WTC11 (cell line): ENCODE measurements around the gene MUC21. TPM values are rescaled to one million over a fixed set of nuclear protein-coding genes. Genes with fewer than 3 reads are reported as not detected.

Source experiments
- ATAC-seq: fragments of 200-7000 bp; cut with Tn5 transposase; 2 replicates; pipeline ENCODE4 v1.10.0; 2021; ENCODE audit warnings: mild to moderate bottlenecking, moderate library complexity
- CTCF ChIA-PET: fragments of 300-600 bp; sonication (Branson Sonifier 250); formaldehyde crosslinking; loops from one replicate; lab custom pipeline; 2021; ENCODE audit warnings: antibody characterized with exemption; lab: Charles Lee
- POLR2A ChIA-PET: fragments of 350-600 bp; sonication (Branson Sonifier 250); formaldehyde crosslinking; loops from one replicate; lab custom pipeline; 2021; ENCODE audit warnings: antibody characterized with exemption; lab: Charles Lee
- DNase-seq: peaks from one replicate; pipeline ENCODE4 v3.0.0; 2021; ENCODE audit warnings: low spot score
- H3K27ac Mint-ChIP-seq: 2 replicates; pipeline ENCODE4 v1.8.0; 2021; ENCODE audit warnings: mixed read lengths
- H3K27me3 Mint-ChIP-seq: 2 replicates; pipeline ENCODE4 v1.8.0; 2021; ENCODE audit warnings: low read depth, mild to moderate bottlenecking, moderate library complexity, mixed read lengths
- H3K36me3 Mint-ChIP-seq: 2 replicates; pipeline ENCODE4 v1.8.0; 2021; ENCODE audit warnings: mixed read lengths
- H3K4me1 Mint-ChIP-seq: 2 replicates; pipeline ENCODE4 v1.8.0; 2022; ENCODE audit warnings: mixed read lengths
- H3K4me3 Mint-ChIP-seq: 2 replicates; pipeline ENCODE4 v1.8.0; 2021; ENCODE audit warnings: mild to moderate bottlenecking, moderate library complexity, mixed read lengths
- H3K9me3 Mint-ChIP-seq: 2 replicates; pipeline ENCODE4 v1.8.0; 2021; ENCODE audit warnings: mixed read lengths
- AR ChIP-seq: fragments of 250-450 bp; sonication (Bioruptor Pico); IDR thresholded peaks from 2 replicates; pipeline ENCODE4 v1.9.0; 2021; ENCODE audit warnings: mild to moderate bottlenecking
- ARID4B ChIP-seq: sonication (generic); formaldehyde crosslinking; IDR thresholded peaks from 2 replicates; pipeline ENCODE4 v1.8.0; 2023; ENCODE audit warnings: missing genetic modification reagents, mild to moderate bottlenecking, borderline replicate concordance
- CBFB ChIP-seq: sonication (generic); formaldehyde crosslinking; IDR thresholded peaks from 2 replicates; pipeline ENCODE4 v1.8.1; 2022; ENCODE audit warnings: mild to moderate bottlenecking, low read depth, missing genetic modification reagents
- E2F4 ChIP-seq: sonication (generic); formaldehyde crosslinking; IDR thresholded peaks from 2 replicates; pipeline ENCODE4 v1.8.1; 2022; ENCODE audit warnings: low read depth, mild to moderate bottlenecking, moderate library complexity, missing genetic modification reagents, borderline replicate concordance
- ERG ChIP-seq: fragments of 250-450 bp; sonication (Bioruptor Pico); IDR thresholded peaks from 2 replicates; pipeline ENCODE4 v1.8.0; 2021; ENCODE audit warnings: mild to moderate bottlenecking
- ESRRA ChIP-seq: sonication (generic); formaldehyde crosslinking; IDR thresholded peaks from 2 replicates; pipeline ENCODE4 v1.8.1; 2022; ENCODE audit warnings: mild to moderate bottlenecking, missing genetic modification reagents, borderline replicate concordance
- FOXJ3 ChIP-seq: sonication (generic); formaldehyde crosslinking; IDR thresholded peaks from 2 replicates; pipeline ENCODE4 v1.9.0; 2021; ENCODE audit warnings: missing genetic modification reagents, mild to moderate bottlenecking, borderline replicate concordance
- FOXP1 ChIP-seq: sonication (generic); formaldehyde crosslinking; IDR thresholded peaks from 2 replicates; pipeline ENCODE4 v1.8.0; 2022; ENCODE audit warnings: missing genetic modification reagents, mild to moderate bottlenecking, moderate library complexity, borderline replicate concordance
- HMGA2 ChIP-seq: fragments of 250-450 bp; sonication (Bioruptor Pico); IDR thresholded peaks from 2 replicates; pipeline ENCODE4 v1.4.0; 2021; ENCODE audit warnings: mild to moderate bottlenecking, moderate library complexity
- HMGXB4 ChIP-seq: sonication (generic); formaldehyde crosslinking; IDR thresholded peaks from 2 replicates; pipeline ENCODE4 v1.8.1; 2023; ENCODE audit warnings: mild to moderate bottlenecking, moderate library complexity, missing genetic modification reagents
- IRF1 ChIP-seq: sonication (generic); formaldehyde crosslinking; IDR thresholded peaks from 2 replicates; pipeline ENCODE4 v1.8.0; 2023; ENCODE audit warnings: missing genetic modification reagents
- IRF2 ChIP-seq: sonication (generic); formaldehyde crosslinking; IDR thresholded peaks from 2 replicates; pipeline ENCODE4 v1.8.0; 2022; ENCODE audit warnings: low read depth, missing genetic modification reagents, borderline replicate concordance
- JUN ChIP-seq: sonication (generic); formaldehyde crosslinking; IDR thresholded peaks from 2 replicates; pipeline ENCODE4 v1.8.0; 2023; ENCODE audit warnings: mild to moderate bottlenecking, missing genetic modification reagents
- NR2C2 ChIP-seq: sonication (generic); formaldehyde crosslinking; IDR thresholded peaks from 2 replicates; pipeline ENCODE4 v1.8.0; 2022; ENCODE audit warnings: mild to moderate bottlenecking, missing genetic modification reagents
- NR3C1 ChIP-seq: sonication (generic); formaldehyde crosslinking; conservative IDR thresholded peaks from 2 replicates; pipeline ENCODE4 v1.8.1; 2023; ENCODE audit warnings: low read depth, mild to moderate bottlenecking, missing genetic modification reagents
- PRRX2 ChIP-seq: fragments of 250-450 bp; sonication (Bioruptor Pico); IDR thresholded peaks from 2 replicates; pipeline ENCODE4 v1.8.0; 2021; ENCODE audit warnings: mild to moderate bottlenecking
- RORB ChIP-seq: fragments of 250-450 bp; sonication (Bioruptor Pico); IDR thresholded peaks from 2 replicates; pipeline ENCODE4 v1.9.0; 2021; ENCODE audit warnings: mild to moderate bottlenecking
- SOX15 ChIP-seq: fragments of 250-450 bp; sonication (Bioruptor Pico); IDR thresholded peaks from 2 replicates; pipeline ENCODE4 v1.9.0; 2021; ENCODE audit warnings: mild to moderate bottlenecking
- TEAD4 ChIP-seq: sonication (generic); formaldehyde crosslinking; IDR thresholded peaks from 2 replicates; pipeline ENCODE4 v1.8.0; 2022; ENCODE audit warnings: mild to moderate bottlenecking, missing genetic modification reagents
- ZNF232 ChIP-seq: sonication (generic); formaldehyde crosslinking; IDR thresholded peaks from 2 replicates; pipeline ENCODE4 v1.8.0; 2022; ENCODE audit warnings: mild to moderate bottlenecking, missing genetic modification reagents
- ZNF317 ChIP-seq: sonication (generic); formaldehyde crosslinking; IDR thresholded peaks from 2 replicates; pipeline ENCODE4 v1.8.1; 2023; ENCODE audit warnings: low read depth, mild to moderate bottlenecking, moderate library complexity, missing genetic modification reagents, borderline replicate concordance
- ZNF671 ChIP-seq: fragments of 250-450 bp; sonication (Bioruptor Pico); IDR thresholded peaks from 2 replicates; pipeline ENCODE4 v1.8.0; 2021; ENCODE audit warnings: mild to moderate bottlenecking
- total RNA-seq: library from RNA; stranded (reverse); gene quantifications from 3 replicates; pipeline ENCODE4 v1.2.3, GENCODE V29; 2021

Gene MUC21
- total RNA-seq, 1 experiment from 2014 or later: not detected

- TF ChIP-seq ERG (CRISPR knock-in tag) (no peak), NR3C1 (CRISPR knock-in tag) (no peak), CBFB (CRISPR knock-in tag) (no peak), PRRX2 (CRISPR knock-in tag) (no peak)
These were observed 7.0 kb downstream of the MUC21 start (continued) for GRCh38 chr6:30990422-30991086.

- Mint-ChIP-seq H3K9me3 (peaks cover 18% of the 10 kb centered on the region), H3K27me3 (no peaks in the 10 kb centered on the region; the same call in 1 of the 2 replicates), H3K4me1 (peaks cover 12% of the 10 kb centered on the region), H3K36me3 (peaks cover 10% of the 10 kb centered on the region), H3K4me3 (no peak overlapping the region), H3K27ac (no peak overlapping the region)
- DNase-seq (no peak), ATAC-seq (no peak)
- POLR2A ChIA-PET: interaction anchor here (0.6 kb wide), 2 partner anchors 69 to 1979 kb away, joined by 3 read pairs; no protein-coding TSS in a partner anchor
- CTCF ChIA-PET: interaction anchor here (0.6 to 1.2 kb wide), 2 partner anchors 87 to 88 kb away, joined by 3 to 4 read pairs; no protein-coding TSS in a partner anchor
- no peak for TF ChIP-seq AR (CRISPR knock-in tag)
- TF ChIP-seq TEAD4: no peak
- no peak for TF ChIP-seq FOXJ3 (CRISPR knock-in tag)
- no peak for TF ChIP-seq ESRRA
- no peak for TF ChIP-seq FOXP1 (CRISPR knock-in tag)
- TF ChIP-seq SOX15 (CRISPR knock-in tag): no peak
- TF ChIP-seq E2F4 (CRISPR knock-in tag): no peak
- TF ChIP-seq ZNF671 (CRISPR knock-in tag): no peak
- no peak for TF ChIP-seq ZNF317
- no peak for TF ChIP-seq HMGXB4 (CRISPR knock-in tag)
- TF ChIP-seq JUN (CRISPR knock-in tag): no peak
- TF ChIP-seq RORB (CRISPR knock-in tag): no peak
- no peak for TF ChIP-seq ZNF232
- no peak for TF ChIP-seq IRF2 (CRISPR knock-in tag)
- TF ChIP-seq IRF1 (CRISPR knock-in tag): no peak
- TF ChIP-seq NR2C2 (CRISPR knock-in tag): no peak
- no peak for TF ChIP-seq HMGA2
- no peak for TF ChIP-seq ARID4B (CRISPR knock-in tag)
These were observed 8.4 kb downstream of the MUC21 start for GRCh38 chr6:30991891-30992290.
